ENCODE results near the gene ANAPC5.
"Not testable (repeated sequence)": the region's sequence is repeated elsewhere in the genome, so short reads cannot be mapped to it uniquely, and the experiment has no call there.

The ANAPC5 gene

GRCh38 chr12:121310231-121310630 is 42.0 kb downstream of the ANAPC5 start:
- DNase-seq: not testable (repeated sequence)

- DNase-seq: not testable (repeated sequence)
Measured at GRCh38 chr12:121307397-121307796, 44.8 kb downstream of the ANAPC5 start.

GRCh38 chr12:121304306-121304705 is 47.9 kb downstream of the ANAPC5 start:
- DNase-seq: no peak

DNA sequence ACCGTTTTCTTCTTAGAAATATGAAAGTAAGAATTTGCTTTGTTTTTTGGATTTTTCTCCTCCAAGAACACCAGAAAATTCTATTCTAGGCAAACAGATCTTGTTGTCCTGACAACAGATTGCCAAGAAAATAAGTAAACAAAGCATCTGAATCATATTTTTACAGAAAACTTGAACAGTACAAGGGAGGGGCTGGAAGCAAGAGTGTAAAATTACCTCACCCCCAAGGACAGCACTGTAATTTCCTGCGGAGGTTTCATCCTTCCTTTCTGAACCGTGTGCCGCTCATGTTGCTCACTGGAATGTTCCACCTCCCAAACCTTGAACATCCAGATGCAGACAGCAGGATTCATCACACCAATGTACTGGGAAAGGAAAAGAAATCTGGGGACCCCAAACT is 50.3 kb downstream of the ANAPC5 start:
- no peak for DNase-seq

GRCh38 chr12:121300083-121300819 is 52.0 kb downstream of the ANAPC5 start:
- DNase-seq: no peak

DNA sequence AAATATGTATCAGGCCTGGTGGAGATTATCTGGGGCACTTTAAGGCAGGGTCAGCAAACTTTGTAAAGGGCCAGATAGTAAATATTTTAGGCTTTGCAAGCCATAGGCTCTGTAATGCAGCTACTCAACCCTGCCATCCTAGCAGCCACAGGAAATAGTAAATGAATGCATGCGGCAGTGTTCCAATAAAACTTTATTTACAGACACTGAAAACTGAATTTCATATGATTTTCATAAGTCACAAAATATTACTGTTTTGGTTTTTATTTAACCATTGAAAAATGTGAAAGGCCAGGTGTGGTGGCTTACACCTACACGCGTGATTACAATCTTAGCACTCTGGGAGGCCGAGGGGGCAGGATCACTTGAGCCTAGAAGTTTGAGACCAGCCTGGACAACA is 52.5 kb downstream of the ANAPC5 start:
- no peak for DNase-seq

DNA sequence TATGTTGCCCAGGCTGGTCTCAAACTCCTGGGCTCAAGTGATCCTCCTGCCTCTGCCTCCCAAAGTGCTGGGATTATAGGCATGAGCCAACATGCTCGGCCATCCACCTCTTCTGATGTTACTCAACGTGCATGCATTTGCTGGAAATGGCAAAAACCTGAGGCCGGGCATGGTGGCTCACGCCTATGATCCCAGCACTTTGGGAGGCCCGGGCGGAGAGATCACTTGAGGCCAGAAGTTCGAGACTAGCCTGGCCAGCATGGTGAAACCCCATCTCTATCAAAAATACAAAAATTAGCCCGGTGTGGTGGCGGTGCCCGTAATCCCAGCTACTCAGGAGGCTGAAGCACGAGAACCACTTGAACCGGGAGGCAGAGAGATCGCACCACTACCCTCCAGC is 53.8 kb downstream of the ANAPC5 start:
- not testable (repeated sequence) for DNase-seq

DNA sequence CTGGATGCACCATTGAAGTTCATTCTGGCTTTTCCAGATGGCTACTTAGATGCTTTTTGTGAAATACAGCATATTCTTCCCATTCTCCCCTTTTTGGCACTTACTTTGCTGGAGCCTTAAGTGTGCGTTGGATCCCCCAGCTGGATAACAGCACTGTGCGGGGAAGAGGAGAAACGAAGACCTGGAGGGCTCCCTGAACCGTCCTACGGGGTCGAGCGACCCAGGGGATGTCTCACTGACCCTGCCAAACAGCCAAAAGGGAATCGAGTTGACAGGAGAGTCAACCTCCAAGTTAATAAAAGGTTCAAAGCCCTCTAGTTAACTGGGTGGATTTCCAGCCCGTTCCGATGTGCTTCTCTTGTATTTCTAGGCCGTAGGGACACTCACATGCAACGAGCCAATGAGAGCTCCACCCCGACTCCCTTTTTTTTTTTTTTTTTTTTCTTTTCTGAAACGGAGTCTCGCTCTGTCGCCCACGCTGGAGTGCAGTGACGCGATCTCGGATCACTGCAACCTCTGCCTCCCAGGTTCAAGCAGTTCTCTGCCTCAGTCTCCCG is 54.7 kb downstream of the ANAPC5 start:
- peak; percentile 17 for DNase-seq

- DNase-seq: peak; percentile 86
Measured at GRCh38 chr12:121296618-121297434, 55.4 kb downstream of the ANAPC5 start, which contains the start of gene CAMKK2. TSS of gene CAMKK2 (minus strand) at chr12:121296709. CDS start at chr12:121274526, 22,183 bp downstream.

DNA sequence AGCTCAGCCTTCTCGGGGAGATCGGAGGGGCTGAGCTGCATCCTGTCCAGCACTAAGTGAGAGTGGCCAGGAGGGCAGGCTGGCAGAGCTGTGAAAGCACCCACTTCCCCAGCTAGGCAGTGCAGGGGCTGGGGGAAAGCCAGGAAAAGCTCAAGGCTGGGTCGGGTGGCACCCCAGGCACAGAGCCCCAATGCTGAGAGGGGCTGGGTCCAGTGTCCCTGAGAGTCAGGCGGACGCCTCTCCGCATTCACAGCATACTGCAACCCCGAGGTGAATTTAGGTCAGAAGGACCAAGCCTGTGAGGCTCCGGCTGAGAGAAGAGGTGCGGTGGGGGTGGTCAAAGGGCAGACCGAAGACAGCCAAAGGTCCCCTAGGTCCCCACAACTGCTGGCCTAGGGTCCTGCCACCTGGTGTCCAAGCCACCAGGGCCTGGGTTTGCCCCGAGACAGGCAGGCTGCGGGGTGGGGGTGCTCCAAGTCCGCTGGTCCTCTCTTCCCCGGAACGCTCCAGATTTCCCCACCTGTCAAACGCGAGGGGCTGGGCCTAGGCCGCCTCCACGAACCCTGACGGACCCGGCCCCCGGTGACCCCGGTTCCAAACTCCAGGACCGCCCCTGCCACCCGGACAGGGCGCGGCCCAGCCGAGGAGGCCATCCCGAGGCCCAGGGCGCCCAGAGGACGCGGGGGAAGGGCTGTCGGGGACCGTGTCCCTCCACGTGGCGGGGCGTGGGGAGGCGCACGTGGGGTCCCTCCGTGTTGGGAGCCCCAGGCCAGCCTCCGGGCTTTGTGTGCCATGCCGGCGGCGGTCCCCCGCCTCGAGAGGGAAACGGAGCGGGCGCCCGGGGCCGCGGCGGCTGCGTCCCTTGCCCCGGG is 56.2 kb downstream of the ANAPC5 start:
- DNase-seq: no peak

GRCh38 chr12:121295116-121295745 is 57.0 kb downstream of the ANAPC5 start:
- DNase-seq: no peak

DNA sequence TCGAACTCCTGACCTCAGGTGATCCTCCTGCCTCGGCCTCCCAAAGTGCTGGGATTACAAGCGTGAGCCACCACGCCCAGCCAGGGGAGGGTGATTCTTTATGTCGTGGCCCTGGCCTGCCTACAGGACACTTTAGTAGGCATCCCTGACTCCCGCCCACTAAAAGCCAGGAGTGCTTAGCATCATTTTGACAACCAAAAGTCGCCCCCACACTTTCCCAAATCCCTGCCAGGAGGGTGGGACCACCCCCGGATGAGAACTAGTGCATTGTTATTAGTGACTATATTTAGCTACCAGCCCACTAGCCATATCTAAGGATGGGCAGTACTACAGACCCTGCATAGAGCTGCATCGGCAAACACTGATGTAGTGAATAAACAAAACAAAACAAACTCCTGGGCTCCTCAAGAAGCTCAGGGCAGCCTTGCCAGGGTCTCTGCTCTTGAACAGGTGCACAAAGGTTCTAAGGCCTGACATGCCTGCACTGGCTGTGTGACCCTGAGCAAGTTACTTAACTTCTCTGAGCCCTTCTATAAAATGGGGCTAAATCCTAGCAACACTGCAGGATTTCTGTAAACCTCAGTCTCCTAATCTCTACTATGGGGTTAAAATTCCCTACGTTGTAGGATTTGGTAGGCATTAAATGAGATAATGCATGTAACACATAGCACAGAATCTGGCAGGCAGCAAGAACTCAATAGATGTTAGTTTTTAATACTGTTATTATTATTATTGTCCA is 57.9 kb downstream of the ANAPC5 start:
- DNase-seq: no peak

- DNase-seq: no peak
Measured at GRCh38 chr12:121293603-121294002, 58.6 kb downstream of the ANAPC5 start.

DNA sequence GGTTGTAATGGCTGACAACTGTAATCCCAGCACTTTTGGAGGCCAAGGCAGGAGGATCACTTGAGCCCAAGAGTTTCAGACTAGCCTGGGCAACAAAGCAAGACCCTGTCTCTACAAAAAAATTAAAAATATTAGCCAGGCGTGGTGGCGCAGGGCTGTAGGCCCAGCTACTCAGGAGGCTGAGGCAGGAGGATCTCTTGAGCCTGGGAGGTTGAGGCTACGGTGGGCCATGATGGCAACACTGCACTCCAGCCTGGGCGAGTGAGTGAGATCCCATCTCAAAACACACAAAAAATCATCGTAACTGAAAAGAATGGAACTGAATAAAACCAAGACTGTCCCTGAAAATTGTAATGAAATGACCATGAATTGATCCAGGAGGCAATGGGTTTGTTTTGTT is 61.8 kb downstream of the ANAPC5 start:
- DNase-seq: no peak

- DNase-seq: no peak
Measured at GRCh38 chr12:121289962-121290361, 62.2 kb downstream of the ANAPC5 start.

- DNase-seq: no peak
Measured at GRCh38 chr12:121288986-121289385, 63.2 kb downstream of the ANAPC5 start.

DNA sequence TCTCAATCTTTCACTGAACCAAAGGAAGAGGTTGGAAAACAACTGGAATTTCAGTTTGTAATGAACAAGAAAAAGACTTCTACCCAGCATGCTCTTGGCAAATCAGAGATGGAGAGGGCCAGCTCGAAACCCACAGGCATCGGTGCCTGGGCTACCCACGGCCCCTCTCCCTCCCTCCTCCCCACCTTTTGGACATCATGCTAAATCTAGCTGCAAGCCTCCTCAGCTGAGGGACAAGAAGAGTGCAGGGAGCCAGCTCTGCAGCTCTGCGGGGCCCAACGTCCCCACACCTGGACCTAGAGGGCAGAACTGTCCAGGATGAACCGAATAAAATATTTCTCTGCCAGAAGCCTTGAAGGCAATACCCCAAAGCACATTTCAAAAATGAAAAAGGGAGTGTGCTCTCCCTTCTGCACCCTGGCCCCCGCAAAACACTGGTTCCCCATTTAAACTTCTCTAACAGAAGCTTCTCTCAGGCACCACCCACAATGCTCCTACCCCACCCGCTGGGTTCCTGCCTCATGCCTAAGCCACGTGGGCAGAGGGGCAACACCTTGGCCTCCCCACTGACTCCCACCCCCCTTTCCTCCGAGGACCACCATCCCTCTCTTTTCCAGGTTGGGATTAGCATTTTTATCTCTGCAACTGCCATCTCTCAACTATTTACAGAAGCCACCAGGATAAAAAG is 63.9 kb downstream of the ANAPC5 start:
- DNase-seq: no peak

GRCh38 chr12:121287267-121287954 is 64.8 kb downstream of the ANAPC5 start:
- peak; percentile 54 for DNase-seq

GRCh38 chr12:121285856-121286255 is 66.4 kb downstream of the ANAPC5 start:
- no peak for DNase-seq
